NB4 (cell line): ENCODE results near the gene KDM6A.
"Not testable (repeated sequence)": the region's sequence is repeated elsewhere in the genome, so short reads cannot be mapped to it uniquely, and the experiment has no call there.

Source experiments
- DNase-seq: peaks from one replicate; pipeline ENCODE4 v3.0.0; 2010; ENCODE audit warnings: low read depth
- H3K4me3 ChIP-seq: one replicate; pipeline ENCODE4 v1.5.1; 2011; ENCODE audit warnings: mild to moderate bottlenecking, low read depth, low read length, moderate library complexity
- MAX ChIP-seq: IDR thresholded peaks from 2 replicates; pipeline ENCODE4 v1.6.1; 2011; ENCODE audit warnings: low read depth, low read length
- MYC ChIP-seq: IDR thresholded peaks from 2 replicates; pipeline ENCODE4 v1.6.1; 2011; ENCODE audit warnings: low read depth, low read length
- POLR2A ChIP-seq: IDR thresholded peaks from 2 replicates; pipeline ENCODE4 v1.6.1; 2011; ENCODE audit warnings: mild to moderate bottlenecking; ENCODE audit not compliant: insufficient read length; ENCODE audit errors: extremely low read depth
- TF ChIP-seq, protein P1 (sequence below): IDR thresholded peaks from one replicate; pipeline ENCODE4 v1.5.1; 2012; ENCODE audit warnings: low read depth, low read length

The KDM6A gene

GRCh38 chrX:44931441-44931973 is 58.5 kb downstream of the KDM6A start:
- H3K4me3 ChIP-seq: no peak overlapping the region
- peak; percentile 5 for DNase-seq
- TF ChIP-seq POLR2A (no peak), MAX (no peak), MYC (no peak)
- TF ChIP-seq, protein P1, sequence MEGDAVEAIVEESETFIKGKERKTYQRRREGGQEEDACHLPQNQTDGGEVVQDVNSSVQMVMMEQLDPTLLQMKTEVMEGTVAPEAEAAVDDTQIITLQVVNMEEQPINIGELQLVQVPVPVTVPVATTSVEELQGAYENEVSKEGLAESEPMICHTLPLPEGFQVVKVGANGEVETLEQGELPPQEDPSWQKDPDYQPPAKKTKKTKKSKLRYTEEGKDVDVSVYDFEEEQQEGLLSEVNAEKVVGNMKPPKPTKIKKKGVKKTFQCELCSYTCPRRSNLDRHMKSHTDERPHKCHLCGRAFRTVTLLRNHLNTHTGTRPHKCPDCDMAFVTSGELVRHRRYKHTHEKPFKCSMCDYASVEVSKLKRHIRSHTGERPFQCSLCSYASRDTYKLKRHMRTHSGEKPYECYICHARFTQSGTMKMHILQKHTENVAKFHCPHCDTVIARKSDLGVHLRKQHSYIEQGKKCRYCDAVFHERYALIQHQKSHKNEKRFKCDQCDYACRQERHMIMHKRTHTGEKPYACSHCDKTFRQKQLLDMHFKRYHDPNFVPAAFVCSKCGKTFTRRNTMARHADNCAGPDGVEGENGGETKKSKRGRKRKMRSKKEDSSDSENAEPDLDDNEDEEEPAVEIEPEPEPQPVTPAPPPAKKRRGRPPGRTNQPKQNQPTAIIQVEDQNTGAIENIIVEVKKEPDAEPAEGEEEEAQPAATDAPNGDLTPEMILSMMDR: no peak

GRCh38 chrX:44935172-44935571 is 62.2 kb downstream of the KDM6A start:
- DNase-seq: no peak
- H3K4me3 ChIP-seq: no peak overlapping the region
- TF ChIP-seq MYC (no peak), POLR2A (no peak), MAX (no peak)
- TF ChIP-seq, protein P1: no peak

DNA sequence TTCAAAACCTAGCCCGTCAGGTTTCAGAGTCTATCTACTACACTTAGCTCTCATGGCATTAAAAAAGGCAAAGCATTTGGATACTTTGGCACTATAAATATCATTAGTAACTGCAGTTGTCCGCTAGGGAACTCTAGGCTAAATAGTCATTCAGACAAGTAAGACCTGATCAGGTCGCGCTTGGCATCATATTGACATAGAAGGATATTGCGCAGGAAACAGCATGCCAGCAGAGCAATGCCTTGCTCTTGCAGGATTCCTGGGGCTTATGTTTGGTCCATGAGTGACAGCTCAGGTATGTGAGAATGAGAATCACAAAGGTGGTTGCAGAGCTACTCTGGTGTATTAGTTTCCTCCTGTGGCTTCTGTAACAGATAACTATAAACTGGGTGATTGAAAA is 62.7 kb downstream of the KDM6A start:
- TF ChIP-seq POLR2A (no peak), MYC (no peak), MAX (no peak)
- TF ChIP-seq, protein P1: no peak
- no peak for DNase-seq
- no peak overlapping the region for H3K4me3 ChIP-seq

- DNase-seq: no peak
- H3K4me3 ChIP-seq: no peak overlapping the region
- TF ChIP-seq MAX (no peak), POLR2A (no peak), MYC (no peak)
Measured at GRCh38 chrX:44937606-44938005, 64.6 kb downstream of the KDM6A start.

GRCh38 chrX:44938111-44938510 is 65.1 kb downstream of the KDM6A start:
- no peak for TF ChIP-seq MYC
- no peak for TF ChIP-seq MAX
- TF ChIP-seq, protein P1: no peak
- TF ChIP-seq POLR2A: no peak
- no peak overlapping the region for H3K4me3 ChIP-seq
- DNase-seq: no peak

DNA sequence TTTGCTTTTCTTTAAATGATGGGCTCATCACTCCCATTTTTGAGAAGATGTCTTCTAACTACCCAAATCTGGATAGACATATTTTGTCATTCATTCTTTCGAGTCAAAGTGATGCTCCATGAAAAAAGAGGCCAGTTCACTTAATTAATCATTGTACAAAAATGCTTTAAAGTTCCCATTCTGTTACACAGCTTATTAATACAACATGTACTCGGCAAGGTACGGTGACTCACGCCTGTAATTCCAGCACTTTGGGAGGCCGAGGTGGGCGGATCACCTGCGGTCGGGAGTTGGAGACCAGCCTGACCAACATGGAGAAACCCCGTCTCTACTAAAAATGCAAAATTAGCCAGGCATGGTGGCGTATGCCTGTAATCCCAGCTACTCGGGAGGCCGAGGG is 67.6 kb downstream of the KDM6A start:
- not testable (repeated sequence) for DNase-seq, H3K4me3 ChIP-seq

DNA sequence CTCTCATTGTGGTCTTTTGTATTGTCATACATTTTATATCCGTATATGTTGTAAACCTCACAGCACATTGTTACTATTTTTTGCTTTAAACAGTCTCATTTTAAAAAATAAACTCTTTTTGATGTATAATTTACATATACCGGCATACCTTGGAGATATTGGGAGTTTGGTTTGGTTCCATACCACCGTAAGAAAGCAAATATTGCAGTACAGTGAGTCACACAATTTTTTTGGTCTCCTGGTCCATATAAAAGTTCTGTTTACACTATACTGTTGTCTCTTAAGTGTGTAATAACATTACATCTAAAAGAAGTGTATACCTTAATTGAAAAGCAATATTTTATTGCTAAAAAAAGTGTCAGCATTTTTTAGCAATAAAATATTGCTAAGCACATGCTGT is 70.0 kb downstream of the KDM6A start:
- DNase-seq: no peak
- no peak overlapping the region for H3K4me3 ChIP-seq
- TF ChIP-seq MAX: no peak
- no peak for TF ChIP-seq MYC
- no peak for TF ChIP-seq POLR2A
